ENCODE results near the gene MAP3K21. TPM values are rescaled to one million over a fixed set of nuclear protein-coding genes. Genes with fewer than 3 reads are reported as not detected.

MAP3K21 gene
- polyA plus RNA-seq, 1 donor (not counting 4 experiments of a cell fraction or from before 2014, with no cell fraction given): 6.4 TPM

- Histone ChIP-seq H3K4me3 (ENCODE audit: control insufficient read depth in 2 of 3, extremely low read depth in 1 of 3, insufficient read depth in 2 of 3, low read depth in 1 of 3, low read length in 3 of 3) (no peak overlapping the region), H3K27ac (ENCODE audit: control insufficient read depth, insufficient read depth, low read length) (no peak overlapping the region), H3K36me3 (ENCODE audit: control insufficient read depth in 2 of 2, extremely low read depth in 1 of 2, insufficient read depth in 2 of 2, low read length in 2 of 2) (no peaks in the 10 kb centered on the region), H4K20me1 (ENCODE audit: control insufficient read depth, extremely low read depth, insufficient read depth, low read length) (no peaks in the 10 kb centered on the region), H3K9me3 (ENCODE audit: control insufficient read depth, low read depth, low read length) (no peaks in the 10 kb centered on the region), H3K9ac (ENCODE audit: control insufficient read depth, extremely low read depth, insufficient read depth, low read length) (no peak overlapping the region), H3K27me3 (ENCODE audit: control insufficient read depth, extremely low read depth, insufficient read depth, low read length) (no peaks in the 10 kb centered on the region), H2AFZ (ENCODE audit: control insufficient read depth, low read length) (no peak overlapping the region), H3K4me2 (ENCODE audit: control insufficient read depth, extremely low read depth, insufficient read depth, low read depth, low read length) (no peak overlapping the region), H3K79me2 (ENCODE audit: control insufficient read depth, insufficient read depth, low read length) (no peaks in the 10 kb centered on the region), H3K4me1 (ENCODE audit: control insufficient read depth, extremely low read depth, insufficient read depth, low read length) (no peaks in the 10 kb centered on the region), H3K9me1 (ENCODE audit: control insufficient read depth, extremely low read depth, insufficient read depth, low read length) (no peaks in the 10 kb centered on the region)
- DNase-seq (ENCODE audit: low read depth, low spot score): no peak
- no peak for FAIRE-seq
- no peak for TF ChIP-seq EZH2 (IDR thresholded peaks at IDR 0.05; ENCODE audit: low read length)
- TF ChIP-seq CTCF (optimal IDR thresholded peaks at IDR 0.05 in 1 of 3, IDR thresholded peaks at IDR 0.05 in 1 of 3, conservative IDR thresholded peaks at IDR 0.05 in 1 of 3; ENCODE audit: extremely low read depth in 1 of 3, insufficient read depth in 2 of 3, low read length in 3 of 3): no peak
- dilution Hi-C loops (cut with MboI; ENCODE audit: extremely low pct_ligation_motif_present, low sequenced_read_pairs): no loop called here
Observed at GRCh38 chr1:233410906-233411305, 83.4 kb downstream of the MAP3K21 start.

- no peak overlapping the region for H3K4me3 ChIP-seq (ENCODE audit: control insufficient read depth in 2 of 3, extremely low read depth in 1 of 3, insufficient read depth in 2 of 3, low read depth in 1 of 3, low read length in 3 of 3)
- DNase-seq (ENCODE audit: low read depth, low spot score) (no peak), FAIRE-seq (peak; percentile 44)
- no peak overlapping the region for H3K4me2 ChIP-seq (ENCODE audit: control insufficient read depth, extremely low read depth, insufficient read depth, low read depth, low read length)
- no peak overlapping the region for H2AFZ ChIP-seq (ENCODE audit: control insufficient read depth, low read length)
- H3K9ac ChIP-seq (ENCODE audit: control insufficient read depth, extremely low read depth, insufficient read depth, low read length): no peak overlapping the region
- no peak for TF ChIP-seq EZH2 (IDR thresholded peaks at IDR 0.05; ENCODE audit: low read length)
- no peak for TF ChIP-seq CTCF (optimal IDR thresholded peaks at IDR 0.05 in 1 of 3, IDR thresholded peaks at IDR 0.05 in 1 of 3, conservative IDR thresholded peaks at IDR 0.05 in 1 of 3; ENCODE audit: extremely low read depth in 1 of 3, insufficient read depth in 2 of 3, low read length in 3 of 3)
- dilution Hi-C loops (cut with MboI; ENCODE audit: extremely low pct_ligation_motif_present, low sequenced_read_pairs): no loop called here
- H3K27me3 ChIP-seq (ENCODE audit: control insufficient read depth, extremely low read depth, insufficient read depth, low read length): no peaks in the 10 kb centered on the region
- no peaks in the 10 kb centered on the region for H3K4me1 ChIP-seq (ENCODE audit: control insufficient read depth, extremely low read depth, insufficient read depth, low read length)
- no peaks in the 10 kb centered on the region for H3K9me1 ChIP-seq (ENCODE audit: control insufficient read depth, extremely low read depth, insufficient read depth, low read length)
- H3K79me2 ChIP-seq (ENCODE audit: control insufficient read depth, insufficient read depth, low read length): no peaks in the 10 kb centered on the region
- H3K9me3 ChIP-seq (ENCODE audit: control insufficient read depth, low read depth, low read length): no peaks in the 10 kb centered on the region
- H4K20me1 ChIP-seq (ENCODE audit: control insufficient read depth, extremely low read depth, insufficient read depth, low read length): no peaks in the 10 kb centered on the region
- H3K27ac ChIP-seq (ENCODE audit: control insufficient read depth, insufficient read depth, low read length): no peak overlapping the region
- H3K36me3 ChIP-seq (ENCODE audit: control insufficient read depth in 2 of 2, extremely low read depth in 1 of 2, insufficient read depth in 2 of 2, low read length in 2 of 2): no peaks in the 10 kb centered on the region
Observed at GRCh38 chr1:233412812-233413211, 85.3 kb downstream of the MAP3K21 start.

All from keratinocyte (primary cell).